Trophoblast cell (in vitro differentiated cells and primary cell): ENCODE measurements around the gene PASK.

ENCODE experiments used
- DNase-seq, 2 donors: peaks; one replicate each; pipeline ENCODE4 v3.0.0-alpha.2; 2016
- H2AFZ ChIP-seq: 2 replicates; pipeline ENCODE4 v1.6.1; 2013; ENCODE audit warnings: low read length, moderate library complexity, mild to moderate bottlenecking; ENCODE audit not compliant: insufficient read depth, poor library complexity
- H2AK5ac ChIP-seq: 2 replicates; pipeline ENCODE4 v1.6.1; 2013; ENCODE audit warnings: mild to moderate bottlenecking, low read length
- H2BK120ac ChIP-seq: 2 replicates; pipeline ENCODE4 v1.6.1; 2013; ENCODE audit warnings: low read length, mild to moderate bottlenecking, moderate library complexity; ENCODE audit not compliant: insufficient read depth, poor library complexity
- H2BK12ac ChIP-seq: 2 replicates; pipeline ENCODE4 v1.6.1; 2013; ENCODE audit warnings: mild to moderate bottlenecking, low read length, moderate library complexity
- H2BK5ac ChIP-seq: 2 replicates; pipeline ENCODE4 v1.6.1; 2013; ENCODE audit warnings: low read length, low read depth, moderate library complexity, mild to moderate bottlenecking; ENCODE audit not compliant: poor library complexity
- H3K14ac ChIP-seq: 2 replicates; pipeline ENCODE4 v1.6.1; 2013; ENCODE audit warnings: mild to moderate bottlenecking, low read length
- H3K18ac ChIP-seq: 2 replicates; pipeline ENCODE4 v1.6.1; 2013; ENCODE audit warnings: mild to moderate bottlenecking, low read length
- H3K23ac ChIP-seq: 2 replicates; pipeline ENCODE4 v1.6.1; 2013; ENCODE audit warnings: low read length
- H3K27ac ChIP-seq: 2 replicates; pipeline ENCODE4 v1.5.1; 2013; ENCODE audit warnings: low read depth, mild to moderate bottlenecking, inconsistent platforms, low read length, moderate library complexity
- H3K27me3 ChIP-seq: 2 replicates; pipeline ENCODE4 v1.6.1; 2013; ENCODE audit warnings: inconsistent platforms, mild to moderate bottlenecking, low read length, moderate library complexity; ENCODE audit not compliant: insufficient read depth
- H3K36me3 ChIP-seq, 2 experiments: 1 replicate in 1 of 2; 2 replicates in 1 of 2; pipeline ENCODE4 v1.6.1; 2013; ENCODE audit warnings: low read length in 2 of 2, mild to moderate bottlenecking in 2 of 2, moderate library complexity in 1 of 2; ENCODE audit not compliant: insufficient read depth in 2 of 2, control insufficient read depth in 1 of 2
- H3K4ac ChIP-seq: 2 replicates; pipeline ENCODE4 v1.6.1; 2013; ENCODE audit warnings: low read depth, mild to moderate bottlenecking, low read length, moderate library complexity
- H3K4me1 ChIP-seq, 2 experiments: 1 replicate in 1 of 2; 2 replicates in 1 of 2; pipeline ENCODE4 v1.6.1; 2013; ENCODE audit warnings: low read length in 2 of 2, mild to moderate bottlenecking in 2 of 2, moderate library complexity in 1 of 2; ENCODE audit not compliant: insufficient read depth in 2 of 2, control insufficient read depth in 1 of 2
- H3K4me2 ChIP-seq: 2 replicates; pipeline ENCODE4 v1.6.1; 2013; ENCODE audit warnings: inconsistent platforms, mild to moderate bottlenecking, low read length, moderate library complexity
- H3K4me3 ChIP-seq: 2 replicates; pipeline ENCODE4 v1.5.1; 2013; ENCODE audit warnings: mild to moderate bottlenecking, low read depth, low read length, inconsistent platforms
- H3K79me1 ChIP-seq: one replicate; pipeline ENCODE4 v1.6.1; 2013; ENCODE audit warnings: low read length
- H3K79me2 ChIP-seq: 2 replicates; pipeline ENCODE4 v1.6.1; 2013; ENCODE audit warnings: low read length, mild to moderate bottlenecking; ENCODE audit not compliant: control insufficient read depth, insufficient read depth, poor library complexity
- H3K9ac ChIP-seq: 2 replicates; pipeline ENCODE4 v1.6.1; 2013; ENCODE audit warnings: mild to moderate bottlenecking, low read length
- H3K9me3 ChIP-seq: 2 replicates; pipeline ENCODE4 v1.6.1; 2013; ENCODE audit warnings: low read depth, mild to moderate bottlenecking, control low read depth, inconsistent platforms, low read length; ENCODE audit not compliant: insufficient read depth
- H4K12ac ChIP-seq: 2 replicates; pipeline ENCODE4 v1.6.1; 2013; ENCODE audit warnings: low read depth, mild to moderate bottlenecking, low read length, moderate library complexity
- H4K8ac ChIP-seq: 2 replicates; pipeline ENCODE4 v1.6.1; 2013; ENCODE audit warnings: low read depth, mild to moderate bottlenecking, low read length, moderate library complexity
- H4K91ac ChIP-seq: one replicate; pipeline ENCODE4 v1.6.1; 2013; ENCODE audit warnings: low read depth, mild to moderate bottlenecking, low read length, moderate library complexity
- WGBS: extraction: QIAGEN DNeasy Blood & Tissue Kit; methylation state at CpG from one replicate; pipeline ENCODE4 v1.1.7; 2013; ENCODE audit warnings: missing lambda C conversion rate; ENCODE audit not compliant: insufficient read length, insufficient coverage; ENCODE audit errors: extremely low coverage; 5-methylcytosine and 5-hydroxymethylcytosine counted together

PASK gene

DNA sequence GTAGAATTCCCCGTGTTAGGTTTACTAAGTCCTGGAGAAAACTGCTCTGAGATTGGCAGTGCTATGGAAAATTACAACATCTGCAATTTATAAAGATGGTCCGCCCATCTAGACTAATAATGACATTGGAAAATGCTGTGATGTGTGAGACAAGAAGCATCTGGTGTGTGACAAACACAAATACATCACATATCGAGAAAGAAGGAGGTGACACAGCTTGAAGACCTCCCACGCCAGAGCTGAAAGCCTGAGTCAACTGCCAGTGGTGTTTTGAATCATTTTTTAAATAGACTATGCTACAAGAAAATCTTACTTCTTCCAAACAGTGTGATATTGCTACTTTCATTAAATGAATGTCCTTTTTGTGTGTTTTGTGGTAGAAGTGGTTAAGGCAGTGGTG is 30.6 kb upstream of the PASK start:
- no peak overlapping the region for H3K27ac ChIP-seq
- no peak overlapping the region for H2BK120ac ChIP-seq
- H3K4ac ChIP-seq, result no peak overlapping the region
- no peaks in the 10 kb centered on the region for H3K4me1 ChIP-seq
- H3K9ac ChIP-seq, result no peak overlapping the region
- H3K79me1 ChIP-seq, result no peaks in the 10 kb centered on the region
- no peak for DNase-seq
- H3K36me3 ChIP-seq, result peaks cover 16 to 24% of the 10 kb centered on the region in 2 experiments
- no peak overlapping the region for H4K12ac ChIP-seq
- no peak overlapping the region for H2BK5ac ChIP-seq
- no peak overlapping the region for H4K8ac ChIP-seq
- H3K14ac ChIP-seq, result no peak overlapping the region
- H2AK5ac ChIP-seq, result no peak overlapping the region
- no peak overlapping the region for H4K91ac ChIP-seq
- H3K4me3 ChIP-seq, result no peak overlapping the region
- H3K27me3 ChIP-seq, result no peaks in the 10 kb centered on the region
- H3K4me2 ChIP-seq, result no peak overlapping the region
- no peak overlapping the region for H3K18ac ChIP-seq
- no CpG with 5 or more reads among the region's 4 CpGs for WGBS
- H2BK12ac ChIP-seq, result no peak overlapping the region
- peaks cover 5% of the 10 kb centered on the region for H3K9me3 ChIP-seq
- H2AFZ ChIP-seq, result no peak overlapping the region
- no peak overlapping the region for H3K23ac ChIP-seq
- H3K79me2 ChIP-seq, result no peaks in the 10 kb centered on the region

DNA sequence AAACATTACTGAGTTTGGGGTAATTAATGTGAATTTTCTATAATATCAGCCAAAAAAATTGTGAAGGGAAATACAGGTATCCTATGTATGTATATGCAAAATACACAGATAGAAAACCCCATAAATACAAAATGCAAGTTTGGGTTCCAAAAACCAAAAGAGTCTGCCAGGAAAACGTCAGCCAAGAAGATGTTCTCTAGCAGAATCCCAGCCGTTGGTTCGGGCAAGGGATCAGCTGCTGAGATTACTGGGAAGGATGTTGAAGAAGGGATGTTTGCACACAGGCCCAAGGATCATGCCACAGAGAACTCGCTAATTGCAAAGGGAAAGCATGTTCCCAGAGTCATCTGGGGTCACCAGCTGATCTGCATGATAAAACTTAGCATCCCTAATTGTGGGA is 29.7 kb upstream of the PASK start:
- Histone ChIP-seq H2BK12ac (no peak overlapping the region), H3K9me3 (peaks cover 5% of the 10 kb centered on the region), H3K4me2 (no peak overlapping the region), H3K27ac (no peak overlapping the region), H2BK120ac (no peak overlapping the region), H3K27me3 (no peaks in the 10 kb centered on the region), H3K18ac (no peak overlapping the region), H4K8ac (no peak overlapping the region), H2BK5ac (no peak overlapping the region), H3K79me2 (no peaks in the 10 kb centered on the region), H3K36me3 (peaks cover 16 to 24% of the 10 kb centered on the region in 2 experiments), H3K14ac (no peak overlapping the region), H4K12ac (no peak overlapping the region), H3K23ac (no peak overlapping the region), H3K79me1 (no peaks in the 10 kb centered on the region), H2AFZ (no peak overlapping the region), H3K4ac (no peak overlapping the region), H2AK5ac (no peak overlapping the region), H3K9ac (no peak overlapping the region), H3K4me1 (no peaks in the 10 kb centered on the region), H3K4me3 (no peak overlapping the region), H4K91ac (no peak overlapping the region)
- no CpG with 5 or more reads among the region's 4 CpGs for WGBS
- DNase-seq, result no peak

DNA sequence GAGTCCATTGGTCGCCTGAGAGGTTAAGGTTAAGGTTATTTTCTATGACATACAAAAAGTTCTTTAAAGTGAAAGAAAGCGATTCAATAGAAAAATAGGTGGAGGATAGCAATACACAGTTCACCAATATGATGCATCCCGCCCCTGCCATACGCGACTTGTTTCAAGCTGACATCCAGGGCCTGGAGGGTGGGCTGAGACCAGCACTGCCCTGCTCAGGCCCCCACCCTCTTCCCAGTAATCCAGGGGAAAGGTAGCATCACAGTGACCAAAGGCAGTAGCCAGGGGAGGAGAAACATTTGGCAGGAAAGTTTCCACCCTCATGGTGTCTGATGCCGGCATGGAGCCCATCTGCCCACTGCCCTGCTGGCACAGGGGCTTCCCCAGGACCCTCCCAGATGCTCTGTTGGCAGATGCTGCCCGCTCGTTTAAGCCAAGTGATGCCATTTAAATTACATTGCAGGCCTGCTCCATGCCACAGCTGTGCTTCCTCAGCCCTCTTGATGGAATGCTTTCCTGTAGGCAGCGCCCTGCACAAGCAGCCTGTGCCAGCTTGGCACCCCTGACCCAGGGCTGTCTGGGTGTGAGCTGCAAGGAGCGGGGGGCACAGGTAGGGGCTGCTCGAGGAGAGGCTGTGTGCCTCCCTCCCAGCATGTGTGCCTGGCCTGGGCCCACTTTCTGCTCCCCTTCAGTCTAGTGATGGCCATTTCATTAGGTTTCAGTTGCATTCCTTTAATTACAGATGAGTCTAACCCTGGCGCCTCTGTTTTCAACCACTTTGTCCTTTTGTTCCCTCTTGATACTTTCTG is 28.5 kb upstream of the PASK start:
- Histone ChIP-seq H2AK5ac (no peak overlapping the region), H3K4me2 (no peak overlapping the region), H3K27me3 (no peaks in the 10 kb centered on the region), H4K91ac (no peak overlapping the region), H3K4me3 (peak overlapping the region; percentile 25), H2BK5ac (no peak overlapping the region), H3K79me2 (no peaks in the 10 kb centered on the region), H3K4me1 (no peaks in the 10 kb centered on the region), H3K9ac (peak overlapping the region; percentile 21), H2BK12ac (no peak overlapping the region), H3K23ac (no peak overlapping the region), H3K4ac (no peak overlapping the region), H3K14ac (no peak overlapping the region), H4K8ac (no peak overlapping the region), H3K27ac (no peak overlapping the region), H2AFZ (no peak overlapping the region), H3K36me3 (peaks cover 8 to 18% of the 10 kb centered on the region in 2 experiments), H3K79me1 (no peaks in the 10 kb centered on the region), H3K9me3 (peaks cover 2% of the 10 kb centered on the region), H4K12ac (no peak overlapping the region), H2BK120ac (no peak overlapping the region), H3K18ac (no peak overlapping the region)
- WGBS, result no CpG with 5 or more reads among the region's 12 CpGs
- DNase-seq, result no peak

DNA sequence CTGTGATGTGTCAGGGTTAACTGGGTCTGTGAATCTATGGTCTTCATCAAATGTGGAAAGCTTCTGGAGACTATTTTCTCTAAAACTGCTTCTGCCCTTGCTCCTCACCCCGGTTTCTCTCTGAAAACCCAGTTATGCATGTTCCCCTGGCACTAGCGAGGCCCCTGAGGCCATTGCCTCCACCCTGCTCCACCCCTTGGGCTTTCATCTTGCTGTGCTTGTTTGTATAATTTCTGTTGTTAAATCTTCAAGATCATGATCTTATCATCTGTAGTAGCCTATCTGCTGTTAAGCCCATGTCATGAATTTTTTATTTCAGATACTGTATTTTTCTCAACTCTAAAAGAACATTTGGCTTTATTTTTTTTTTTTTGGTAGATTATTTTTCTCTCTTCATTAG is 24.3 kb upstream of the PASK start:
- Histone ChIP-seq H2BK120ac (no peak overlapping the region), H3K4me3 (no peak overlapping the region), H2BK5ac (no peak overlapping the region), H3K4ac (no peak overlapping the region), H3K9ac (no peak overlapping the region), H3K9me3 (peaks cover 4% of the 10 kb centered on the region), H3K14ac (no peak overlapping the region), H4K8ac (no peak overlapping the region), H3K27me3 (no peaks in the 10 kb centered on the region), H2BK12ac (no peak overlapping the region), H3K79me2 (no peaks in the 10 kb centered on the region), H3K36me3 (peaks cover 14 to 34% of the 10 kb centered on the region in 2 experiments), H3K27ac (no peak overlapping the region), H3K18ac (no peak overlapping the region), H2AK5ac (no peak overlapping the region), H4K91ac (no peak overlapping the region), H2AFZ (no peak overlapping the region), H3K79me1 (no peaks in the 10 kb centered on the region), H3K4me1 (no peaks in the 10 kb centered on the region), H3K23ac (no peak overlapping the region), H4K12ac (no peak overlapping the region), H3K4me2 (no peak overlapping the region)
- WGBS, result no CpG with 5 or more reads among the region's 2 CpGs
- no peak for DNase-seq
